LNCAP (cell line): ENCODE measurements around the gene FMNL2.

Source experiments
- TF ChIP-seq, protein P1 (sequence below): fragments of 450-650 bp; IDR thresholded peaks from 2 replicates; pipeline ENCODE4 v1.5.1; 2017; ENCODE audit warnings: mild to moderate bottlenecking

The FMNL2 gene

DNA sequence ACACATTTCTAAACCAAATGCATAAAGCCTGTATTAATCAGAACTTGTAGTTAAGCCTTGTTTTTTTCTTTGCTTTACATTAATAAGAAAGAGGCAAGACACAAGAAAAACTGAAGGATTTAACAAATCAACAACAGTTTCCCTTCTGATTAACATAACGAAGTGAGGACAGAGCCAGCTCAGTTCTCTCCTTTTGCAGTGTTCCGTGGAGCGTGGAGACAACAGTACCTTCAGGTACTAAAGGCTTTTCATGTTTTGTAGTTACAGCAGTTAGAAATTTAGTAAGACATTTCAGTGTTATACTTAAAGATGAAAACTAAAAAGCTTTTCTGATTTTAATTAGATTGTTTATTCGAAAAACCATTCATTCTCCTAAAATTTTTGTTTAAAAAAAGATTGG, 115.2 kb downstream of the FMNL2 start:
- TF ChIP-seq, protein P1, sequence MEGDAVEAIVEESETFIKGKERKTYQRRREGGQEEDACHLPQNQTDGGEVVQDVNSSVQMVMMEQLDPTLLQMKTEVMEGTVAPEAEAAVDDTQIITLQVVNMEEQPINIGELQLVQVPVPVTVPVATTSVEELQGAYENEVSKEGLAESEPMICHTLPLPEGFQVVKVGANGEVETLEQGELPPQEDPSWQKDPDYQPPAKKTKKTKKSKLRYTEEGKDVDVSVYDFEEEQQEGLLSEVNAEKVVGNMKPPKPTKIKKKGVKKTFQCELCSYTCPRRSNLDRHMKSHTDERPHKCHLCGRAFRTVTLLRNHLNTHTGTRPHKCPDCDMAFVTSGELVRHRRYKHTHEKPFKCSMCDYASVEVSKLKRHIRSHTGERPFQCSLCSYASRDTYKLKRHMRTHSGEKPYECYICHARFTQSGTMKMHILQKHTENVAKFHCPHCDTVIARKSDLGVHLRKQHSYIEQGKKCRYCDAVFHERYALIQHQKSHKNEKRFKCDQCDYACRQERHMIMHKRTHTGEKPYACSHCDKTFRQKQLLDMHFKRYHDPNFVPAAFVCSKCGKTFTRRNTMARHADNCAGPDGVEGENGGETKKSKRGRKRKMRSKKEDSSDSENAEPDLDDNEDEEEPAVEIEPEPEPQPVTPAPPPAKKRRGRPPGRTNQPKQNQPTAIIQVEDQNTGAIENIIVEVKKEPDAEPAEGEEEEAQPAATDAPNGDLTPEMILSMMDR: no peak

DNA sequence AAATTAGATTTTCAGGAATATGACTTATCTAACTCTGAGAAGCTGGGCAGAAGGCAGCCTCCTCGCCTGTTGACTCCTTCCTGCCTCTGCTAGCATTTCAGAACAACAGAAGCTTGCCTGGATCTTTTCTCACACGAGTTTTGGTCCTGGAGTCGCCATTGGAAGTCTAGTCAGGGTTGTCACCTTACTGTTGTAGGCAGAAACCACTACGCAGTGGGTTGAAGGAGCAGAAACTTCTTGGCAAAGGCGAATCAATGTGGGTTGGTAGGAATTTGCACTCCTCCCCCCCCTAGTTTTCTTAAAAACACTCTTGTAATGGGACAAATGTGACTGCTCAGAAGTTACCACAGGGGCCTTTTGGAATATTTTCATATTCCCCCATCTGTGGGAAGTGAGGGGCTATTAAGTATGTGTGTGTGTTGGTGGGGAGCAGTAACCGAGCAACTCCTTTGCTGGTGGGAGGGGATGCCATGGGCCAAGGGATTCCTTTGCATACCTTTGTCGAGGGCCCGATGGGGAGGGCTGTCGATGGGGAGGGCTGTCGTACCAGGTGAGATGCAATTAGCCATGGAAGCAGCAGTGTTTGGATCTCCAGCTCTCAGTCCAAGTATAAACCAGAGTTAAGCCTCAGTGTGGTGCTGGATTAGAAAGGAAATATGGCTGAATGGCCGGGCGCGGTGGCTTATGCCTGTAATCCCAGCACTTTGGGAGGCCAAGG, 117.4 kb downstream of the FMNL2 start:
- TF ChIP-seq, protein P1: no peak

DNA sequence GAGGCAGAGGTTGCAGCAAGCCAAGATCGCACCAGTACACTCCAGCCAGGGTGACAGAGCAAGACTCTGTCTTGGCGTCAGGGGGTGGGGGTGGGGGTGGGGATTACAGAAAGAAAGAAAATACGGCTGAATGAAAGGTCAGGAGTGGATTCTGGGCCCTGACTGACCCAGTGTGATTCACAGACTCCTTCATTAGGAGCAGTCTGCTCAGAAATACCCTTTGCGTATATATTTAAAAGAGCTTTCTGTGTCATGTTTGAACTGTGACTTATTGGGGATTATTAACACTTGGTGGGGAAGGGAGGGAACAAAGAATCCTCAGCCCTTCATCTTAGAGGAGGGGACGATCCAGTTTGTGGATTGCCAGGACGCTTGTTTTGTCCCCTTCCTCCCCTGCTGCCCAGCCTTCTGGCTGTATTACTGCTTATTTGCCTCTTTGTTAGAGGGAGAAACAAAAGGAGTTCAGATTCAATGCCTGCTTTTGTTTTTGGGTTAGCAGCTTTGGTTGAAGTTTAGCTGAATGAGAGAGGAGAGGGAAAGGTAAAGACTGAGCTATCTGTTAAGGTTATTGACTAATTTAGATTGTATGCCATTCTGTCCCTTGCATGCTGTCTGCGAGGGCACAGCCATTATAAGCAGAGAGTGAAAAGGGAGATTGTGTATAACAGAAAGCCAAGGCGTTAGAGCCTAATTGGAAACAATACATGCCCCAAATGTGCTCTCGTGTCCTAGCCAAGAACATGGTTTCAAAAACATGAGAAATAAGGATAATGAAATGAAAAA, 118.3 kb downstream of the FMNL2 start:
- TF ChIP-seq, protein P1: no peak

DNA sequence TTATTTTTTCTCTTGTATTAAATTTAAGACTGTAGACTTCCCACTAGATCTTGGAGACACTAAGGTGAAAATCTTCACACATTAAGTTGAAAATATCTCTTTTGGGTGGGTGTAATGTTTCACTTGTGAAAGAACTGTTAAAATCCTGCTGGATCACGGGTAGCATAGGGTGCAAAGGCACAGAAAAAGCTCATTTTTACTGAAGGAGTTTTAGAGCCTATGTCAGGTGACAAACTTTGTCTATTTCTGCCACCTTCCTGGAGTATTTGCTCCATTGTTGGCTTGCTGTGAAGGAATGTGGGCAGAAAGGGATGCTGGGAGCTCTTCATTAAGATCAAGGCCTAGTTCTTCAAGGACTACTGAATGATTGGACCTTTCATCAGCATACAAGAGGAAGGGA, 119.4 kb downstream of the FMNL2 start:
- TF ChIP-seq, protein P1: no peak

DNA sequence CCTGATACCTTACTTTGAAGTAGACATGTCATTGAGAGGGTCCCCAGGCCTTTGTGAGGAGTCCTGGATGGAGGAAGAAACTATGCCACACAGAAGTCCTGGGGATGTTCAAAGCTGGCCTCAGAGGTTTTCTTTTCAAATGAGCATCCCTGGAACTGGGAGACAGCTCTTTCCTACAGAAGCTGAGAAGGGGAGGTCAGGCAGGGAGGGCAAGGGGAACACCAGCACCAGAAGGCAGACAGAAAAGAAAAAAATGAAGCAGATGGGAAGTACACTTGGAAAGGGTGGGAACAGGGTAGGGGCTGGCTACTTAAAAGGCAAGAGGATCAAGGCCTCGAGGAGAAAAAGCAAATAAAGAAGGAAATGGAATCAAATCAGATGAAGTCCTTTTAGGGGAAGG, 120.0 kb downstream of the FMNL2 start:
- TF ChIP-seq, protein P1: no peak

DNA sequence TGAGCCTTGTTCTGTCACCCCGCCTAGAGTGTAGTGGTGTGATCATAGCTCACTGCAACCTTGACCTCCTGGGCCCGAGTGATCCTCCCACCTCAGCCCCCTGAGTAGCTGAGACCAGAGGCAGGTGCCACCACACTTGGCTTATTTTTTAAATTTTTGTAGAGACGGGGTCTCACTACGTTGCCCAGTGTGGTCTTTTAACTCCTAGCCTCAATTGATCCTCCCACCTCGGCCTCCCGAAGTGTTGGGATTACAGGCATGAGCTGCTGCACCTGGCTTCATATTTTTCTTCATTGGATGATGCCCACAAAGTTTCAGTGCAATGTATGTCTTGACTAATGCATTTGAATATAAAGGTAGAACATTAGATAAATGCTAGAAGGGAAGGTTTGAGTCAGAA, 120.8 kb downstream of the FMNL2 start:
- TF ChIP-seq, protein P1: no peak

DNA sequence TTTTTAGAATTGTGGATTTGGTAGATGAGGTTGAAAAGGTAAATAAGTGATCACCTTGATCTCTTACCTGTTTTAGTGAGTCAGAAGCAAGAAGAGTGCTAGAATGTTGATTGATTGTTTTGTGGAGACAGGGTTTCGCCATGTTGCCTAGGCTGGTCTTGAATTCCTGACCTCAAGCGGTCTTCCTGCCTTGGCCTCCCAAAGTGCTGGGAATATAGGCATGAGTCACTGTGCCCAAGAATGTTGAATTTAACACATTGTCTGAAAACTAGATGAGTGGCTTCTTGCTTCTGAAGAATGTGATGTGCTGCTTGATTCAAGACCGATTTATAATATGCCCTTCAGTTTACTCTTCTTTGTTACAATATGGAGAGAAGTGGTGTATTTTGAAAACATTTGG, 121.3 kb downstream of the FMNL2 start:
- TF ChIP-seq, protein P1: no peak
